Measurements from ENCODE around the gene MYO1C. TPM values are rescaled to one million over a fixed set of nuclear protein-coding genes. Genes with fewer than 3 reads are reported as not detected.

Gene MYO1C
- total and polyA plus RNA-seq, 2 of the 8 experiments (the other 6 are each of a cell fraction or from before 2014, with no cell fraction given), result 40.1 to 78.6 TPM

DNA sequence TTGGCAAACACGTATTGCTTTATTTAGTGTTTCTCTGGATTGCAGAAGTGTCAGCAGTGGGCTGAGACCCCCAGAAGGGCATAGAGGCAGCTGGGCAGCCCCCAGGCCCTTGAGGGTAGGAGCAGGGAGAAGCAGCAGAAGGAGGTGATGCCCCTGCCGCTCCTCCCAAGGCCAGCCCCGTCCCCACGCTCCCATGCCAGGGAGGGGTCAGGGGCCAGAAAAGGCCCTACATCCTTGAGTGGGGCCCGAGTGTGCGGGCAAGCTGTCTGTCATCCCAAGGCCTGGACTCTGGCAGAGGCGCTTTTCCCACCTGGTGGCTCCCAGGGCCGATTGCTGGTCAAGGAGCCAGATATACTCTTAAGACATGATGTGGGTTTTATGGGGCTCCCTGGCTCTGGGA is 28.3 kb downstream of the MYO1C start:
- Histone ChIP-seq H3K36me3 (ENCODE audit: control insufficient read depth in 2 of 4, insufficient read depth in 4 of 4, low read length in 3 of 4) (peaks cover 3 to 21% (median 10%) of the 10 kb centered on the region in 4 experiments; a peak in 7 of 8 replicates), H3K23me2 (ENCODE audit: low read depth, low read length) (no peaks in the 10 kb centered on the region), H3K23ac (ENCODE audit: insufficient read length) (no peak overlapping the region), H4K91ac (replicated peaks; ENCODE audit: insufficient read length, low read length) (no peak overlapping the region), H2BK120ac (replicated peaks; ENCODE audit: low read depth, low read length) (no peak overlapping the region), H3K4me2 (ENCODE audit: insufficient read depth in 1 of 2, low read depth in 2 of 2, low read length in 2 of 2) (no peak overlapping the region), H3K79me1 (ENCODE audit: low read depth, low read length) (no peaks in the 10 kb centered on the region; the same call in 1 of the 2 replicates), H3K18ac (ENCODE audit: extremely low read depth, low read length) (no peak overlapping the region), H3K27me3 (replicated peaks in 1 of 4; ENCODE audit: control insufficient read depth in 3 of 4, extremely low read depth in 1 of 4, insufficient read depth in 3 of 4, low read length in 3 of 4) (no peaks in the 10 kb centered on the region), H3K79me2 (ENCODE audit: control insufficient read depth in 1 of 2, insufficient read depth in 2 of 2, low read length in 2 of 2) (no peaks in the 10 kb centered on the region), H2BK5ac (ENCODE audit: low read depth, low read length) (no peak overlapping the region), H4K8ac (ENCODE audit: extremely low read depth, insufficient read depth, low read length) (no peak overlapping the region), H2BK15ac (ENCODE audit: low read length) (no peak overlapping the region), H2BK20ac (ENCODE audit: low read length) (no peak overlapping the region), H4K5ac (ENCODE audit: insufficient read length, low read depth, low read length) (no peak overlapping the region), H3K4me3 (ENCODE audit: extremely low read depth in 1 of 4, insufficient read depth in 2 of 4, low read depth in 3 of 4, low read length in 4 of 4) (no peak overlapping the region), H3K9ac (replicated peaks in 1 of 4; ENCODE audit: extremely low read depth in 1 of 4, low read depth in 3 of 4, low read length in 3 of 4) (no peak overlapping the region), H3K4ac (replicated peaks; ENCODE audit: insufficient read length, low read depth, low read length) (no peak overlapping the region), H2AK5ac (ENCODE audit: low read depth, low read length) (no peak overlapping the region), H3K4me1 (replicated peaks in 1 of 4; ENCODE audit: control insufficient read depth in 3 of 4, insufficient read depth in 4 of 4, low read length in 3 of 4) (peaks cover 0 to 2% (median 0%) of the 10 kb centered on the region in 4 experiments; a peak in 1 of 7 replicates), H2AFZ (ENCODE audit: low read length) (no peak overlapping the region), H3K27ac (ENCODE audit: low read depth, low read length) (no peak overlapping the region), H2BK12ac (ENCODE audit: low read depth, low read length) (no peak overlapping the region), H3K56ac (replicated peaks; ENCODE audit: insufficient read length, low read depth, low read length) (no peak overlapping the region), H4K20me1 (replicated peaks in 1 of 2; ENCODE audit: control insufficient read depth in 1 of 2, insufficient read depth in 2 of 2, low read length in 2 of 2) (peaks cover 0 to 3% of the 10 kb centered on the region in 2 experiments), H3K14ac (ENCODE audit: insufficient read length) (no peak overlapping the region), H3K9me3 (ENCODE audit: insufficient read depth in 2 of 2, low read depth in 1 of 2, low read length in 1 of 2) (no peaks in the 10 kb centered on the region)
- no peak for FAIRE-seq
- WGBS, 2 experiments (ENCODE audit: extremely low coverage in 1 of 2, insufficient coverage in 1 of 2, insufficient read length in 1 of 2, insufficient replicate concordance in 2 of 2, low coverage in 1 of 2, low lambda C conversion rate in 2 of 2, missing lambda C conversion rate in 1 of 2), result 89% methylated on average over 8 of the region's 8 CpGs; no CpG with 5 or more reads in 1 of the 2 experiments
- POLR2A ChIA-PET (ENCODE audit: partially characterized antibody), result interaction anchor here (0.6 to 1.4 kb wide), 3 partner anchors 10 to 286 kb away, joined by 3 read pairs; no protein-coding TSS in a partner anchor
- no peak for DNase-seq (ENCODE audit: low read depth in 1 of 2, low spot score in 2 of 2)
- CTCF ChIA-PET (ENCODE audit: partially characterized antibody), result interaction anchor here (3.3 kb wide), 1 partner anchor 69 kb away, joined by 15 read pairs; no protein-coding TSS in a partner anchor
- no peak for TF ChIP-seq RBBP5 (IDR thresholded peaks at IDR 0.05; ENCODE audit: borderline replicate concordance, low read depth, low read length)
- TF ChIP-seq TAF1 (IDR thresholded peaks at IDR 0.05; ENCODE audit: low read depth, low read length), result no peak
- TF ChIP-seq SIX5 (IDR thresholded peaks at IDR 0.05; ENCODE audit: low read depth, low read length), result no peak
- no peak for TF ChIP-seq KDM1A (IDR thresholded peaks at IDR 0.05; ENCODE audit: borderline replicate concordance, low read length)
- no peak for TF ChIP-seq CEBPB (IDR thresholded peaks at IDR 0.05; ENCODE audit: low read depth, low read length)
